Measurements from ENCODE around the gene NOS1AP. TPM values are rescaled to one million over a fixed set of nuclear protein-coding genes. Genes with fewer than 3 reads are reported as not detected.

NOS1AP gene
- polyA plus RNA-seq, 1 of the 3 experiments (the other 2 are of a cell fraction): 0.03 TPM

- TF ChIP-seq ZBTB33 (IDR thresholded peaks at IDR 0.05; ENCODE audit: borderline replicate concordance, low read depth): no peak
- TF ChIP-seq FOXM1 (IDR thresholded peaks at IDR 0.05; ENCODE audit: low read depth): no peak
- TF ChIP-seq MEF2A (IDR thresholded peaks at IDR 0.05; ENCODE audit: borderline replicate concordance, low read depth): no peak
- TF ChIP-seq JUND (IDR thresholded peaks at IDR 0.05): no peak
- no peak for TF ChIP-seq EZH2phosphoT487 (IDR thresholded peaks at IDR 0.05; ENCODE audit: borderline replicate concordance, low read depth)
- TF ChIP-seq RXRA (IDR thresholded peaks at IDR 0.05; ENCODE audit: borderline replicate concordance, low read depth): no peak
- no peak for TF ChIP-seq GABPA (IDR thresholded peaks at IDR 0.05; ENCODE audit: low read depth)
Measured at GRCh38 chr1:162342452-162342983, 273.0 kb downstream of the NOS1AP start (continued).

GRCh38 chr1:162343470-162343869 lies 274.0 kb downstream of the NOS1AP start:
- no peaks in the 10 kb centered on the region for H4K20me1 ChIP-seq (ENCODE audit: insufficient read depth)
- no peaks in the 10 kb centered on the region for H3K9me2 ChIP-seq
- H2AFZ ChIP-seq (ENCODE audit: low read depth): no peak overlapping the region
- H3K36me3 ChIP-seq (replicated peaks in 1 of 2; ENCODE audit: control insufficient read depth in 1 of 2, insufficient read depth in 2 of 2, low read length in 1 of 2): no peaks in the 10 kb centered on the region
- no peak overlapping the region for H3K4me3 ChIP-seq (ENCODE audit: low read depth in 2 of 2, low read length in 1 of 2)
- H3K27ac ChIP-seq (ENCODE audit: low read depth in 2 of 2, low read length in 1 of 2): no peak overlapping the region
- H3K9me3 ChIP-seq: no peaks in the 10 kb centered on the region
- no peaks in the 10 kb centered on the region; a peak in 1 of 4 replicates for H3K4me1 ChIP-seq (ENCODE audit: control insufficient read depth in 1 of 2, insufficient read depth in 2 of 2, low read depth in 1 of 2, low read length in 1 of 2)
- no peak overlapping the region for H3K9ac ChIP-seq
- H3F3A ChIP-seq (replicated peaks; ENCODE audit: insufficient read depth): no peaks in the 10 kb centered on the region
- H3K27me3 ChIP-seq (ENCODE audit: insufficient read depth): no peaks in the 10 kb centered on the region; the same call in 1 of the 2 replicates
- ChIA-PET POLR2A (no interaction called here), CTCF (interaction anchor here (1.8 kb wide), 1 partner anchor 287 kb away, joined by 7 read pairs; no protein-coding TSS in a partner anchor)
- no peak overlapping the region for H3K4me2 ChIP-seq
- TF ChIP-seq MAX (IDR thresholded peaks at IDR 0.05; ENCODE audit: low read depth) (no peak), TEAD4 (IDR thresholded peaks at IDR 0.05; ENCODE audit: borderline replicate concordance, insufficient read depth) (no peak)
- WGBS (ENCODE audit: low lambda C conversion rate): 56% methylated on average over 5 of the region's 5 CpGs
- DNase-seq: no peak
- H3K79me2 ChIP-seq (ENCODE audit: insufficient read depth): no peaks in the 10 kb centered on the region

- Histone ChIP-seq H3K9me2 (no peaks in the 10 kb centered on the region), H3K4me1 (ENCODE audit: control insufficient read depth in 1 of 2, insufficient read depth in 2 of 2, low read depth in 1 of 2, low read length in 1 of 2) (peaks cover 0 to 4% of the 10 kb centered on the region in 2 experiments; a peak in 3 of 4 replicates), H3K4me3 (ENCODE audit: low read depth in 2 of 2, low read length in 1 of 2) (no peak overlapping the region), H3K9ac (no peak overlapping the region), H4K20me1 (ENCODE audit: insufficient read depth) (no peaks in the 10 kb centered on the region), H2AFZ (ENCODE audit: low read depth) (no peak overlapping the region), H3K27me3 (ENCODE audit: insufficient read depth) (no peaks in the 10 kb centered on the region), H3K27ac (ENCODE audit: low read depth in 2 of 2, low read length in 1 of 2) (no peak overlapping the region), H3K36me3 (replicated peaks in 1 of 2; ENCODE audit: control insufficient read depth in 1 of 2, insufficient read depth in 2 of 2, low read length in 1 of 2) (no peaks in the 10 kb centered on the region), H3K9me3 (no peaks in the 10 kb centered on the region), H3K79me2 (ENCODE audit: insufficient read depth) (no peaks in the 10 kb centered on the region), H3K4me2 (no peak overlapping the region), H3F3A (replicated peaks; ENCODE audit: insufficient read depth) (no peaks in the 10 kb centered on the region)
- no peak for DNase-seq
- ChIA-PET POLR2A (no interaction called here), CTCF (interaction anchor here (0.7 to 1.1 kb wide), 2 partner anchors 10 to 44 kb away, joined by 4 read pairs; no protein-coding TSS in a partner anchor)
- WGBS (ENCODE audit: low lambda C conversion rate): 51% methylated on average over 3 of the region's 3 CpGs
- no peak for TF ChIP-seq ZBTB33 (IDR thresholded peaks at IDR 0.05; ENCODE audit: borderline replicate concordance, low read depth)
- no peak for TF ChIP-seq TCF12 (IDR thresholded peaks at IDR 0.05)
- TF ChIP-seq FOXM1 (IDR thresholded peaks at IDR 0.05; ENCODE audit: low read depth): no peak
- TF ChIP-seq TEAD4 (IDR thresholded peaks at IDR 0.05; ENCODE audit: borderline replicate concordance, insufficient read depth): no peak
- TF ChIP-seq EZH2phosphoT487 (IDR thresholded peaks at IDR 0.05; ENCODE audit: borderline replicate concordance, low read depth): no peak
- TF ChIP-seq CTCF (IDR thresholded peaks at IDR 0.05): no peak
- TF ChIP-seq REST (IDR thresholded peaks at IDR 0.05; ENCODE audit: low read depth, low read length): no peak
- TF ChIP-seq YY1 (IDR thresholded peaks at IDR 0.05; ENCODE audit: low read depth): no peak
- no peak for TF ChIP-seq TAF1 (IDR thresholded peaks at IDR 0.05; ENCODE audit: borderline replicate concordance, low read depth, low read length)
- TF ChIP-seq FOXJ3 (CRISPR knock-in tag; IDR thresholded peaks at IDR 0.05): no peak
Measured at GRCh38 chr1:162347281-162347680, 277.8 kb downstream of the NOS1AP start.

All from SK-N-SH (cell line).